K562 (cell line): ENCODE data around the gene ADAT1. TPM values are rescaled to one million over a fixed set of nuclear protein-coding genes. Genes with fewer than 3 reads are reported as not detected.

Experiments
- CREB1 ChIP-seq, 2 experiments: sonication (generic) in 1 of 2; formaldehyde crosslinking in 1 of 2; IDR thresholded peaks; 2 replicates each; pipeline versions ENCODE4 v1.6.1 to v1.8.0; 2012 to 2022; ENCODE audit warnings: inconsistent platforms in 1 of 2, mild to moderate bottlenecking in 1 of 2, missing genetic modification reagents in 1 of 2, moderate library complexity in 1 of 2
- NUFIP1 ChIP-seq: fragments of 450-650 bp; IDR thresholded peaks from 2 replicates; pipeline ENCODE4 v1.6.1; 2018; ENCODE audit not compliant: partially characterized antibody
- SIN3B ChIP-seq: fragments of 450-650 bp; IDR thresholded peaks from 2 replicates; pipeline ENCODE4 v1.6.1; 2017; ENCODE audit warnings: low read depth, mild to moderate bottlenecking, moderate library complexity
- ZNF175 ChIP-seq: fragments of 200-800 bp; sonication (Bioruptor generic); IDR thresholded peaks from 2 replicates; pipeline ENCODE4 v1.6.1; 2016; ENCODE audit warnings: low read depth, mild to moderate bottlenecking, missing genetic modification characterization, missing compliant biosample characterization
- polyA plus RNA-seq, 8 experiments: library from polyadenylated mRNA; depleted of rRNA in 4 of 8; stranded (reverse) in 5 of 8; unstranded in 3 of 8; fragments of >200 nt; fragmentation: Nextera tagmentation in 2 of 8; fragmentation: Illumina TruSeq in 1 of 8; extraction: Ambion mirVana in 2 of 8; extraction: Trizol in 1 of 8; gene quantifications; 2 replicates each; pipeline versions ENCODE4 v1.2.1 to v1.2.3, GENCODE V29; 2011 to 2014; ENCODE audit warnings: inconsistent platforms in 1 of 8, missing spikeins in 1 of 8
- total RNA-seq, 7 experiments: library from RNA; depleted of rRNA in 6 of 7; stranded (reverse); fragments of >200 nt in 6 of 7; fragmentation: Illumina TruSeq in 2 of 7; extraction: Trizol in 2 of 7; gene quantifications; 2 replicates each; pipeline versions ENCODE4 v1.2.1 to v1.2.3, GENCODE V29; 2011 to 2021; ENCODE audit warnings: low replicate concordance in 1 of 7
- TF ChIP-seq, protein P1 (sequence below): sonication (generic); formaldehyde crosslinking; IDR thresholded peaks from 2 replicates; pipeline ENCODE4 v1.8.0; 2023; ENCODE audit warnings: mild to moderate bottlenecking, missing genetic modification reagents
- TF ChIP-seq, protein P2 (sequence below): fragments of 250-450 bp; sonication (Bioruptor Pico); IDR thresholded peaks from 2 replicates; pipeline ENCODE4 v1.4.0; 2020; ENCODE audit warnings: mild to moderate bottlenecking, moderate library complexity, borderline replicate concordance
- TF ChIP-seq, protein P3 (sequence below): fragments of 450-650 bp; IDR thresholded peaks from 2 replicates; pipeline ENCODE4 v1.6.1; 2016; ENCODE audit warnings: mild to moderate bottlenecking, moderate library complexity

ADAT1 gene
- total and polyA plus RNA-seq, 9 of the 15 experiments (the other 6 are each of a cell fraction or from before 2014, with no cell fraction given) = 16.0 to 36.7 (median 28.2) TPM

DNA sequence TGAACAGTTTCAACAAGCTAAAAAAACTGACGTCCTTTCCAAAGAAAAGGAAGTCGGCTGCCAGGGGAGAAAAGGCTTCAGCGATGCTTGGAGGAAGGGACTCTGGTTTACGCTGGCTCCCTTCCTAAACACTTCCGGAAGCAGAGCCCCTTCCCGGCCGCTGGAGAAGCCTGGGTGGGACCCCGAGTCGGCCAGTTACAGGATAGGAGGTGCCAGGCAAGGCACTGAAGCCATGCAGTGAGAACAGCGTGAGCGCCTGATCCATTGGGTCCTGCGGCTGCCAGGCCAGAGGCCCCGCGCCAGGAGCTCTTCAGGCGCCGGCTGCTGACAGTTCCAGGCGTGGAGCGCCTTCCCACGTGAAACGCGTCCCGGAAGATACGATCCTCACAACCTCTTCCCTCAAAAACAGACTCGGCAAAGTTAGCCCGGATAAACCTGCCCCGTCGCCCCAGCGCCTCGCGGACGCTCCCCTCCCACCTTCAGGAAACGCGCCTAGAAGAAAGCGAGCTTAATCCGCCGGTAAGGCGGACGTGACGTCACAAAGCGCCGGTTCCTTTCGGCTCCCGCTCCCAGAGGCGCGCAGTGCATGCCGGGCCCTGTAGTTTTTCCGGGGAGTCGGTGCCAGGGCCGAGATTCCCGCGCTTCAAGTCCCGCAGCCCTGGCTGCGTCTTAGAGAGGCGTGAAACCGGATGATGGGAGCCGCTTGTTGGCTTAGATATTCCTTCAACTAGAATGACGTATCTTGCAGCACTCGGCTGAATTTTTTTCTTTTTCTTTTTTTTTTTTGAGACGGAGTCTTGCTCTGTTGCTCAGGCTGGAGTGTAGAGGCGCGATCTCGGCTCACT, at the start of gene ADAT1 (continued):
- TF ChIP-seq, protein P1, sequence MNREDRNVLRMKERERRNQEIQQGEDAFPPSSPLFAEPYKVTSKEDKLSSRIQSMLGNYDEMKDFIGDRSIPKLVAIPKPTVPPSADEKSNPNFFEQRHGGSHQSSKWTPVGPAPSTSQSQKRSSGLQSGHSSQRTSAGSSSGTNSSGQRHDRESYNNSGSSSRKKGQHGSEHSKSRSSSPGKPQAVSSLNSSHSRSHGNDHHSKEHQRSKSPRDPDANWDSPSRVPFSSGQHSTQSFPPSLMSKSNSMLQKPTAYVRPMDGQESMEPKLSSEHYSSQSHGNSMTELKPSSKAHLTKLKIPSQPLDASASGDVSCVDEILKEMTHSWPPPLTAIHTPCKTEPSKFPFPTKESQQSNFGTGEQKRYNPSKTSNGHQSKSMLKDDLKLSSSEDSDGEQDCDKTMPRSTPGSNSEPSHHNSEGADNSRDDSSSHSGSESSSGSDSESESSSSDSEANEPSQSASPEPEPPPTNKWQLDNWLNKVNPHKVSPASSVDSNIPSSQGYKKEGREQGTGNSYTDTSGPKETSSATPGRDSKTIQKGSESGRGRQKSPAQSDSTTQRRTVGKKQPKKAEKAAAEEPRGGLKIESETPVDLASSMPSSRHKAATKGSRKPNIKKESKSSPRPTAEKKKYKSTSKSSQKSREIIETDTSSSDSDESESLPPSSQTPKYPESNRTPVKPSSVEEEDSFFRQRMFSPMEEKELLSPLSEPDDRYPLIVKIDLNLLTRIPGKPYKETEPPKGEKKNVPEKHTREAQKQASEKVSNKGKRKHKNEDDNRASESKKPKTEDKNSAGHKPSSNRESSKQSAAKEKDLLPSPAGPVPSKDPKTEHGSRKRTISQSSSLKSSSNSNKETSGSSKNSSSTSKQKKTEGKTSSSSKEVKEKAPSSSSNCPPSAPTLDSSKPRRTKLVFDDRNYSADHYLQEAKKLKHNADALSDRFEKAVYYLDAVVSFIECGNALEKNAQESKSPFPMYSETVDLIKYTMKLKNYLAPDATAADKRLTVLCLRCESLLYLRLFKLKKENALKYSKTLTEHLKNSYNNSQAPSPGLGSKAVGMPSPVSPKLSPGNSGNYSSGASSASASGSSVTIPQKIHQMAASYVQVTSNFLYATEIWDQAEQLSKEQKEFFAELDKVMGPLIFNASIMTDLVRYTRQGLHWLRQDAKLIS (CRISPR knock-in tag) = peak; percentile 52; the same call in 1 of the 2 replicates
- TF ChIP-seq CREB1 (IDR thresholded peaks at IDR 0.05) (peak; percentile 93), CREB1 (CRISPR knock-in tag; IDR thresholded peaks at IDR 0.05) (peak; percentile 96), ZNF175 (no peak), NUFIP1 (no peak), SIN3B (peak; percentile 24; the same call in 1 of the 2 replicates)
- TF ChIP-seq, protein P2, sequence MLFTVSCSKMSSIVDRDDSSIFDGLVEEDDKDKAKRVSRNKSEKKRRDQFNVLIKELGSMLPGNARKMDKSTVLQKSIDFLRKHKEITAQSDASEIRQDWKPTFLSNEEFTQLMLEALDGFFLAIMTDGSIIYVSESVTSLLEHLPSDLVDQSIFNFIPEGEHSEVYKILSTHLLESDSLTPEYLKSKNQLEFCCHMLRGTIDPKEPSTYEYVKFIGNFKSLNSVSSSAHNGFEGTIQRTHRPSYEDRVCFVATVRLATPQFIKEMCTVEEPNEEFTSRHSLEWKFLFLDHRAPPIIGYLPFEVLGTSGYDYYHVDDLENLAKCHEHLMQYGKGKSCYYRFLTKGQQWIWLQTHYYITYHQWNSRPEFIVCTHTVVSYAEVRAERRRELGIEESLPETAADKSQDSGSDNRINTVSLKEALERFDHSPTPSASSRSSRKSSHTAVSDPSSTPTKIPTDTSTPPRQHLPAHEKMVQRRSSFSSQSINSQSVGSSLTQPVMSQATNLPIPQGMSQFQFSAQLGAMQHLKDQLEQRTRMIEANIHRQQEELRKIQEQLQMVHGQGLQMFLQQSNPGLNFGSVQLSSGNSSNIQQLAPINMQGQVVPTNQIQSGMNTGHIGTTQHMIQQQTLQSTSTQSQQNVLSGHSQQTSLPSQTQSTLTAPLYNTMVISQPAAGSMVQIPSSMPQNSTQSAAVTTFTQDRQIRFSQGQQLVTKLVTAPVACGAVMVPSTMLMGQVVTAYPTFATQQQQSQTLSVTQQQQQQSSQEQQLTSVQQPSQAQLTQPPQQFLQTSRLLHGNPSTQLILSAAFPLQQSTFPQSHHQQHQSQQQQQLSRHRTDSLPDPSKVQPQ = no peak
- TF ChIP-seq, protein P3, sequence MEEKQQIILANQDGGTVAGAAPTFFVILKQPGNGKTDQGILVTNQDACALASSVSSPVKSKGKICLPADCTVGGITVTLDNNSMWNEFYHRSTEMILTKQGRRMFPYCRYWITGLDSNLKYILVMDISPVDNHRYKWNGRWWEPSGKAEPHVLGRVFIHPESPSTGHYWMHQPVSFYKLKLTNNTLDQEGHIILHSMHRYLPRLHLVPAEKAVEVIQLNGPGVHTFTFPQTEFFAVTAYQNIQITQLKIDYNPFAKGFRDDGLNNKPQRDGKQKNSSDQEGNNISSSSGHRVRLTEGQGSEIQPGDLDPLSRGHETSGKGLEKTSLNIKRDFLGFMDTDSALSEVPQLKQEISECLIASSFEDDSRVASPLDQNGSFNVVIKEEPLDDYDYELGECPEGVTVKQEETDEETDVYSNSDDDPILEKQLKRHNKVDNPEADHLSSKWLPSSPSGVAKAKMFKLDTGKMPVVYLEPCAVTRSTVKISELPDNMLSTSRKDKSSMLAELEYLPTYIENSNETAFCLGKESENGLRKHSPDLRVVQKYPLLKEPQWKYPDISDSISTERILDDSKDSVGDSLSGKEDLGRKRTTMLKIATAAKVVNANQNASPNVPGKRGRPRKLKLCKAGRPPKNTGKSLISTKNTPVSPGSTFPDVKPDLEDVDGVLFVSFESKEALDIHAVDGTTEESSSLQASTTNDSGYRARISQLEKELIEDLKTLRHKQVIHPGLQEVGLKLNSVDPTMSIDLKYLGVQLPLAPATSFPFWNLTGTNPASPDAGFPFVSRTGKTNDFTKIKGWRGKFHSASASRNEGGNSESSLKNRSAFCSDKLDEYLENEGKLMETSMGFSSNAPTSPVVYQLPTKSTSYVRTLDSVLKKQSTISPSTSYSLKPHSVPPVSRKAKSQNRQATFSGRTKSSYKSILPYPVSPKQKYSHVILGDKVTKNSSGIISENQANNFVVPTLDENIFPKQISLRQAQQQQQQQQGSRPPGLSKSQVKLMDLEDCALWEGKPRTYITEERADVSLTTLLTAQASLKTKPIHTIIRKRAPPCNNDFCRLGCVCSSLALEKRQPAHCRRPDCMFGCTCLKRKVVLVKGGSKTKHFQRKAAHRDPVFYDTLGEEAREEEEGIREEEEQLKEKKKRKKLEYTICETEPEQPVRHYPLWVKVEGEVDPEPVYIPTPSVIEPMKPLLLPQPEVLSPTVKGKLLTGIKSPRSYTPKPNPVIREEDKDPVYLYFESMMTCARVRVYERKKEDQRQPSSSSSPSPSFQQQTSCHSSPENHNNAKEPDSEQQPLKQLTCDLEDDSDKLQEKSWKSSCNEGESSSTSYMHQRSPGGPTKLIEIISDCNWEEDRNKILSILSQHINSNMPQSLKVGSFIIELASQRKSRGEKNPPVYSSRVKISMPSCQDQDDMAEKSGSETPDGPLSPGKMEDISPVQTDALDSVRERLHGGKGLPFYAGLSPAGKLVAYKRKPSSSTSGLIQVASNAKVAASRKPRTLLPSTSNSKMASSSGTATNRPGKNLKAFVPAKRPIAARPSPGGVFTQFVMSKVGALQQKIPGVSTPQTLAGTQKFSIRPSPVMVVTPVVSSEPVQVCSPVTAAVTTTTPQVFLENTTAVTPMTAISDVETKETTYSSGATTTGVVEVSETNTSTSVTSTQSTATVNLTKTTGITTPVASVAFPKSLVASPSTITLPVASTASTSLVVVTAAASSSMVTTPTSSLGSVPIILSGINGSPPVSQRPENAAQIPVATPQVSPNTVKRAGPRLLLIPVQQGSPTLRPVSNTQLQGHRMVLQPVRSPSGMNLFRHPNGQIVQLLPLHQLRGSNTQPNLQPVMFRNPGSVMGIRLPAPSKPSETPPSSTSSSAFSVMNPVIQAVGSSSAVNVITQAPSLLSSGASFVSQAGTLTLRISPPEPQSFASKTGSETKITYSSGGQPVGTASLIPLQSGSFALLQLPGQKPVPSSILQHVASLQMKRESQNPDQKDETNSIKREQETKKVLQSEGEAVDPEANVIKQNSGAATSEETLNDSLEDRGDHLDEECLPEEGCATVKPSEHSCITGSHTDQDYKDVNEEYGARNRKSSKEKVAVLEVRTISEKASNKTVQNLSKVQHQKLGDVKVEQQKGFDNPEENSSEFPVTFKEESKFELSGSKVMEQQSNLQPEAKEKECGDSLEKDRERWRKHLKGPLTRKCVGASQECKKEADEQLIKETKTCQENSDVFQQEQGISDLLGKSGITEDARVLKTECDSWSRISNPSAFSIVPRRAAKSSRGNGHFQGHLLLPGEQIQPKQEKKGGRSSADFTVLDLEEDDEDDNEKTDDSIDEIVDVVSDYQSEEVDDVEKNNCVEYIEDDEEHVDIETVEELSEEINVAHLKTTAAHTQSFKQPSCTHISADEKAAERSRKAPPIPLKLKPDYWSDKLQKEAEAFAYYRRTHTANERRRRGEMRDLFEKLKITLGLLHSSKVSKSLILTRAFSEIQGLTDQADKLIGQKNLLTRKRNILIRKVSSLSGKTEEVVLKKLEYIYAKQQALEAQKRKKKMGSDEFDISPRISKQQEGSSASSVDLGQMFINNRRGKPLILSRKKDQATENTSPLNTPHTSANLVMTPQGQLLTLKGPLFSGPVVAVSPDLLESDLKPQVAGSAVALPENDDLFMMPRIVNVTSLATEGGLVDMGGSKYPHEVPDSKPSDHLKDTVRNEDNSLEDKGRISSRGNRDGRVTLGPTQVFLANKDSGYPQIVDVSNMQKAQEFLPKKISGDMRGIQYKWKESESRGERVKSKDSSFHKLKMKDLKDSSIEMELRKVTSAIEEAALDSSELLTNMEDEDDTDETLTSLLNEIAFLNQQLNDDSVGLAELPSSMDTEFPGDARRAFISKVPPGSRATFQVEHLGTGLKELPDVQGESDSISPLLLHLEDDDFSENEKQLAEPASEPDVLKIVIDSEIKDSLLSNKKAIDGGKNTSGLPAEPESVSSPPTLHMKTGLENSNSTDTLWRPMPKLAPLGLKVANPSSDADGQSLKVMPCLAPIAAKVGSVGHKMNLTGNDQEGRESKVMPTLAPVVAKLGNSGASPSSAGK = peak; percentile 89
